ENCODE data around the gene SYNPO2L.

DNA sequence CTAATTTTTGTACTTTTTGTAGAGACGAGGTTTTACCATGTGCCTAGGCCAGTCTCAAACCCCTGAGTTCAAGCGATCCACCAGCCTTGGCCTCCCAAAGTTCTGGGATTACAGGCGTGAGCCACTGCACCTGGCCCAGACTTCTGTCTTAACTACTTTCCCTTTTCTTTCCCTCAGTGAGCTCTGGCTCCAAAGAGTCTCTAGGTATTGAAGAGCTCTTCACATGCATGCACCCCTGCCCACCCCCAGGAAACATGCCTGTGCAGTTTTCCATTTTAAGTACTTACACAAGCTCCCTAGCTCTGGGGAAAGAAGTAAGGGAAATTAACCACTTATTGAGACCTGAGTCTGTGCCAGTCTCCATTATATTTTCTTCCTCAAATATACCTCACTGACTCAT lies 16.5 kb downstream of the SYNPO2L start:
- TF ChIP-seq FOXM1 (IDR thresholded peaks at IDR 0.05; ENCODE audit: low read depth): no peak
- no peak for TF ChIP-seq FOXM1 (CRISPR knock-in tag; IDR thresholded peaks at IDR 0.05; ENCODE audit: low read depth)
- no peak for TF ChIP-seq ZNF785 (CRISPR knock-in tag; IDR thresholded peaks at IDR 0.05)
- TF ChIP-seq, protein P1, sequence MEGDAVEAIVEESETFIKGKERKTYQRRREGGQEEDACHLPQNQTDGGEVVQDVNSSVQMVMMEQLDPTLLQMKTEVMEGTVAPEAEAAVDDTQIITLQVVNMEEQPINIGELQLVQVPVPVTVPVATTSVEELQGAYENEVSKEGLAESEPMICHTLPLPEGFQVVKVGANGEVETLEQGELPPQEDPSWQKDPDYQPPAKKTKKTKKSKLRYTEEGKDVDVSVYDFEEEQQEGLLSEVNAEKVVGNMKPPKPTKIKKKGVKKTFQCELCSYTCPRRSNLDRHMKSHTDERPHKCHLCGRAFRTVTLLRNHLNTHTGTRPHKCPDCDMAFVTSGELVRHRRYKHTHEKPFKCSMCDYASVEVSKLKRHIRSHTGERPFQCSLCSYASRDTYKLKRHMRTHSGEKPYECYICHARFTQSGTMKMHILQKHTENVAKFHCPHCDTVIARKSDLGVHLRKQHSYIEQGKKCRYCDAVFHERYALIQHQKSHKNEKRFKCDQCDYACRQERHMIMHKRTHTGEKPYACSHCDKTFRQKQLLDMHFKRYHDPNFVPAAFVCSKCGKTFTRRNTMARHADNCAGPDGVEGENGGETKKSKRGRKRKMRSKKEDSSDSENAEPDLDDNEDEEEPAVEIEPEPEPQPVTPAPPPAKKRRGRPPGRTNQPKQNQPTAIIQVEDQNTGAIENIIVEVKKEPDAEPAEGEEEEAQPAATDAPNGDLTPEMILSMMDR (IDR thresholded peaks at IDR 0.05 in 2 of 3, conservative IDR thresholded peaks at IDR 0.05 in 1 of 3; ENCODE audit: insufficient read depth in 2 of 3, low read depth in 1 of 3, low read length in 3 of 3): no peak
- no peak for TF ChIP-seq POLR2A (conservative IDR thresholded peaks at IDR 0.05)
- no peak for TF ChIP-seq HNRNPUL1 (IDR thresholded peaks at IDR 0.05; ENCODE audit: low read length)
- no peak for TF ChIP-seq SNRNP70 (optimal IDR thresholded peaks at IDR 0.05; ENCODE audit: low read depth, low read length)
- TF ChIP-seq, protein P2, sequence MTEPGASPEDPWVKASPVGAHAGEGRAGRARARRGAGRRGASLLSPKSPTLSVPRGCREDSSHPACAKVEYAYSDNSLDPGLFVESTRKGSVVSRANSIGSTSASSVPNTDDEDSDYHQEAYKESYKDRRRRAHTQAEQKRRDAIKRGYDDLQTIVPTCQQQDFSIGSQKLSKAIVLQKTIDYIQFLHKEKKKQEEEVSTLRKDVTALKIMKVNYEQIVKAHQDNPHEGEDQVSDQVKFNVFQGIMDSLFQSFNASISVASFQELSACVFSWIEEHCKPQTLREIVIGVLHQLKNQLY (CRISPR knock-in tag; conservative IDR thresholded peaks at IDR 0.05): no peak
- TF ChIP-seq ZNF274 (IDR thresholded peaks at IDR 0.05; ENCODE audit: borderline replicate concordance, low read depth, low read length): no peak
- no peak for TF ChIP-seq SMARCB1 (IDR thresholded peaks at IDR 0.05; ENCODE audit: insufficient read length, low read depth)
- TF ChIP-seq, protein P3, sequence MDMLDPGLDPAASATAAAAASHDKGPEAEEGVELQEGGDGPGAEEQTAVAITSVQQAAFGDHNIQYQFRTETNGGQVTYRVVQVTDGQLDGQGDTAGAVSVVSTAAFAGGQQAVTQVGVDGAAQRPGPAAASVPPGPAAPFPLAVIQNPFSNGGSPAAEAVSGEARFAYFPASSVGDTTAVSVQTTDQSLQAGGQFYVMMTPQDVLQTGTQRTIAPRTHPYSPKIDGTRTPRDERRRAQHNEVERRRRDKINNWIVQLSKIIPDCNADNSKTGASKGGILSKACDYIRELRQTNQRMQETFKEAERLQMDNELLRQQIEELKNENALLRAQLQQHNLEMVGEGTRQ (CRISPR knock-in tag; IDR thresholded peaks at IDR 0.05): no peak
- TF ChIP-seq, protein P4, sequence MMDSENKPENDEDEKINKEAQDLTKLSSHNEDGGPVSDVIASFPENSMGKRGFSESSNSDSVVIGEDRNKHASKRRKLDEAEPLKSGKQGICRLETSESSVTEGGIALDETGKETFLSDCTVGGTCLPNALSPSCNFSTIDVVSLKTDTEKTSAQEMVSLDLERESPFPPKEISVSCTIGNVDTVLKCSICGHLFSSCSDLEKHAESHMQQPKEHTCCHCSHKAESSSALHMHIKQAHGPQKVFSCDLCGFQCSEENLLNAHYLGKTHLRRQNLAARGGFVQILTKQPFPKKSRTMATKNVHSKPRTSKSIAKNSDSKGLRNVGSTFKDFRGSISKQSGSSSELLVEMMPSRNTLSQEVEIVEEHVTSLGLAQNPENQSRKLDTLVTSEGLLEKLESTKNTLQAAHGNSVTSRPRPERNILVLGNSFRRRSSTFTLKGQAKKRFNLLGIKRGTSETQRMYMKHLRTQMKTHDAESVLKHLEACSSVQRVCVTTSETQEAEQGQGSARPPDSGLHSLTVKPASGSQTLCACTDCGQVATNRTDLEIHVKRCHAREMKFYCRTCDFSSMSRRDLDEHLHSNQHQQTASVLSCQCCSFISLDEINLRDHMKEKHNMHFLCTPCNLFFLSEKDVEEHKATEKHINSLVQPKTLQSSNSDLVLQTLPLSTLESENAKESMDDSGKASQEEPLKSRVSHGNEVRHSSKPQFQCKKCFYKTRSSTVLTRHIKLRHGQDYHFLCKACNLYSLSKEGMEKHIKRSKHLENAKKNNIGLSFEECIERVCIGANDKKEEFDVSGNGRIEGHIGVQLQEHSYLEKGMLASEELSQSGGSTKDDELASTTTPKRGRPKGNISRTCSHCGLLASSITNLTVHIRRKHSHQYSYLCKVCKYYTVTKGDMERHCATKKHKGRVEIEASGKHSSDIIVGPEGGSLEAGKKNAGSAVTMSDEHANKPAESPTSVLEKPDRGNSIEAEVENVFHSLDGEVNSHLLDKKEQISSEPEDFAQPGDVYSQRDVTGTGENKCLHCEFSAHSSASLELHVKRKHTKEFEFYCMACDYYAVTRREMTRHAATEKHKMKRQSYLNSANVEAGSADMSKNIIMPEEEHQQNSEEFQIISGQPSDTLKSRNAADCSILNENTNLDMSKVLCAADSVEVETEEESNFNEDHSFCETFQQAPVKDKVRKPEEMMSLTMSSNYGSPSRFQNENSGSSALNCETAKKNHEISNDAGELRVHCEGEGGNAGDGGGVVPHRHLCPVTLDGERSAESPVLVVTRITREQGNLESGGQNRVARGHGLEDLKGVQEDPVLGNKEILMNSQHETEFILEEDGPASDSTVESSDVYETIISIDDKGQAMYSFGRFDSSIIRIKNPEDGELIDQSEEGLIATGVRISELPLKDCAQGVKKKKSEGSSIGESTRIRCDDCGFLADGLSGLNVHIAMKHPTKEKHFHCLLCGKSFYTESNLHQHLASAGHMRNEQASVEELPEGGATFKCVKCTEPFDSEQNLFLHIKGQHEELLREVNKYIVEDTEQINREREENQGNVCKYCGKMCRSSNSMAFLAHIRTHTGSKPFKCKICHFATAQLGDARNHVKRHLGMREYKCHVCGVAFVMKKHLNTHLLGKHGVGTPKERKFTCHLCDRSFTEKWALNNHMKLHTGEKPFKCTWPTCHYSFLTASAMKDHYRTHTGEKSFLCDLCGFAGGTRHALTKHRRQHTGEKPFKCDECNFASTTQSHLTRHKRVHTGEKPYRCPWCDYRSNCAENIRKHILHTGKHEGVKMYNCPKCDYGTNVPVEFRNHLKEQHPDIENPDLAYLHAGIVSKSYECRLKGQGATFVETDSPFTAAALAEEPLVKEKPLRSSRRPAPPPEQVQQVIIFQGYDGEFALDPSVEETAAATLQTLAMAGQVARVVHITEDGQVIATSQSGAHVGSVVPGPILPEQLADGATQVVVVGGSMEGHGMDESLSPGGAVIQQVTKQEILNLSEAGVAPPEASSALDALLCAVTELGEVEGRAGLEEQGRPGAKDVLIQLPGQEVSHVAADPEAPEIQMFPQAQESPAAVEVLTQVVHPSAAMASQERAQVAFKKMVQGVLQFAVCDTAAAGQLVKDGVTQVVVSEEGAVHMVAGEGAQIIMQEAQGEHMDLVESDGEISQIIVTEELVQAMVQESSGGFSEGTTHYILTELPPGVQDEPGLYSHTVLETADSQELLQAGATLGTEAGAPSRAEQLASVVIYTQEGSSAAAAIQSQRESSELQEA (IDR thresholded peaks at IDR 0.05; ENCODE audit: low read depth): no peak
- TF ChIP-seq, protein P5, sequence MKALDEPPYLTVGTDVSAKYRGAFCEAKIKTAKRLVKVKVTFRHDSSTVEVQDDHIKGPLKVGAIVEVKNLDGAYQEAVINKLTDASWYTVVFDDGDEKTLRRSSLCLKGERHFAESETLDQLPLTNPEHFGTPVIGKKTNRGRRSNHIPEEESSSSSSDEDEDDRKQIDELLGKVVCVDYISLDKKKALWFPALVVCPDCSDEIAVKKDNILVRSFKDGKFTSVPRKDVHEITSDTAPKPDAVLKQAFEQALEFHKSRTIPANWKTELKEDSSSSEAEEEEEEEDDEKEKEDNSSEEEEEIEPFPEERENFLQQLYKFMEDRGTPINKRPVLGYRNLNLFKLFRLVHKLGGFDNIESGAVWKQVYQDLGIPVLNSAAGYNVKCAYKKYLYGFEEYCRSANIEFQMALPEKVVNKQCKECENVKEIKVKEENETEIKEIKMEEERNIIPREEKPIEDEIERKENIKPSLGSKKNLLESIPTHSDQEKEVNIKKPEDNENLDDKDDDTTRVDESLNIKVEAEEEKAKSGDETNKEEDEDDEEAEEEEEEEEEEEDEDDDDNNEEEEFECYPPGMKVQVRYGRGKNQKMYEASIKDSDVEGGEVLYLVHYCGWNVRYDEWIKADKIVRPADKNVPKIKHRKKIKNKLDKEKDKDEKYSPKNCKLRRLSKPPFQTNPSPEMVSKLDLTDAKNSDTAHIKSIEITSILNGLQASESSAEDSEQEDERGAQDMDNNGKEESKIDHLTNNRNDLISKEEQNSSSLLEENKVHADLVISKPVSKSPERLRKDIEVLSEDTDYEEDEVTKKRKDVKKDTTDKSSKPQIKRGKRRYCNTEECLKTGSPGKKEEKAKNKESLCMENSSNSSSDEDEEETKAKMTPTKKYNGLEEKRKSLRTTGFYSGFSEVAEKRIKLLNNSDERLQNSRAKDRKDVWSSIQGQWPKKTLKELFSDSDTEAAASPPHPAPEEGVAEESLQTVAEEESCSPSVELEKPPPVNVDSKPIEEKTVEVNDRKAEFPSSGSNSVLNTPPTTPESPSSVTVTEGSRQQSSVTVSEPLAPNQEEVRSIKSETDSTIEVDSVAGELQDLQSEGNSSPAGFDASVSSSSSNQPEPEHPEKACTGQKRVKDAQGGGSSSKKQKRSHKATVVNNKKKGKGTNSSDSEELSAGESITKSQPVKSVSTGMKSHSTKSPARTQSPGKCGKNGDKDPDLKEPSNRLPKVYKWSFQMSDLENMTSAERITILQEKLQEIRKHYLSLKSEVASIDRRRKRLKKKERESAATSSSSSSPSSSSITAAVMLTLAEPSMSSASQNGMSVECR (CRISPR knock-in tag; IDR thresholded peaks at IDR 0.05): no peak; the same call in 1 of the 2 replicates
- TF ChIP-seq, protein P6, sequence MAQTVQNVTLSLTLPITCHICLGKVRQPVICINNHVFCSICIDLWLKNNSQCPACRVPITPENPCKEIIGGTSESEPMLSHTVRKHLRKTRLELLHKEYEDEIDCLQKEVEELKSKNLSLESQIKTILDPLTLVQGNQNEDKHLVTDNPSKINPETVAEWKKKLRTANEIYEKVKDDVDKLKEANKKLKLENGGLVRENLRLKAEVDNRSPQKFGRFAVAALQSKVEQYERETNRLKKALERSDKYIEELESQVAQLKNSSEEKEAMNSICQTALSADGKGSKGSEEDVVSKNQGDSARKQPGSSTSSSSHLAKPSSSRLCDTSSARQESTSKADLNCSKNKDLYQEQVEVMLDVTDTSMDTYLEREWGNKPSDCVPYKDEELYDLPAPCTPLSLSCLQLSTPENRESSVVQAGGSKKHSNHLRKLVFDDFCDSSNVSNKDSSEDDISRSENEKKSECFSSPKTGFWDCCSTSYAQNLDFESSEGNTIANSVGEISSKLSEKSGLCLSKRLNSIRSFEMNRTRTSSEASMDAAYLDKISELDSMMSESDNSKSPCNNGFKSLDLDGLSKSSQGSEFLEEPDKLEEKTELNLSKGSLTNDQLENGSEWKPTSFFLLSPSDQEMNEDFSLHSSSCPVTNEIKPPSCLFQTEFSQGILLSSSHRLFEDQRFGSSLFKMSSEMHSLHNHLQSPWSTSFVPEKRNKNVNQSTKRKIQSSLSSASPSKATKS (CRISPR knock-in tag; IDR thresholded peaks at IDR 0.05): no peak
